MM.1S (cell line): ENCODE measurements around the gene KIF16B.

Experiments used
- EZH2phosphoT487 ChIP-seq: fragments of 300-600 bp; sonication (generic); IDR thresholded peaks from 2 replicates; pipeline ENCODE4 v1.6.1; 2018; ENCODE audit warnings: antibody characterized with exemption, low read length
- TF ChIP-seq, protein P1 (sequence below): fragments of 300-600 bp; sonication (generic); IDR thresholded peaks from 2 replicates; pipeline ENCODE4 v1.5.1; 2016; ENCODE audit warnings: antibody characterized with exemption, low read length, mixed read lengths

DNA sequence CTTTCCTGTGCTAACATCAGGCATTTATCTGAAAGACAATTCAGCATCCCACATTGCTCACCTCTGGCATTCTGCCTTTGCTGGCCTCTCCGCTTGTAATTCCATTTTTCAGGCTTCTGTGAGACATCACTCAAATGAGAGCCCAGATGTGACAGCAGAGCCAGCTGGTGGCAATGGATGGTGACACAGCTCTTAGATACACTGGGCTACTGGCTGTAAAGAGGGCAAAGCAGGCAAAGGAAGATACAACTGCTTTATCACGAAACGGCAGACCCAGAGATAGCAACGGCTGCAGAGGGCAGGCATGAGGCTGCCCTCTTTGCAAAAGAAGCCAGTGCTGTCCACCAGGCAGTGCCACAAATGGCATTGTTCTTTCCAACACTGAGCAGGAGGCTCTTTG lies 329.8 kb downstream of the KIF16B start:
- TF ChIP-seq EZH2phosphoT487 = no peak
- TF ChIP-seq, protein P1, sequence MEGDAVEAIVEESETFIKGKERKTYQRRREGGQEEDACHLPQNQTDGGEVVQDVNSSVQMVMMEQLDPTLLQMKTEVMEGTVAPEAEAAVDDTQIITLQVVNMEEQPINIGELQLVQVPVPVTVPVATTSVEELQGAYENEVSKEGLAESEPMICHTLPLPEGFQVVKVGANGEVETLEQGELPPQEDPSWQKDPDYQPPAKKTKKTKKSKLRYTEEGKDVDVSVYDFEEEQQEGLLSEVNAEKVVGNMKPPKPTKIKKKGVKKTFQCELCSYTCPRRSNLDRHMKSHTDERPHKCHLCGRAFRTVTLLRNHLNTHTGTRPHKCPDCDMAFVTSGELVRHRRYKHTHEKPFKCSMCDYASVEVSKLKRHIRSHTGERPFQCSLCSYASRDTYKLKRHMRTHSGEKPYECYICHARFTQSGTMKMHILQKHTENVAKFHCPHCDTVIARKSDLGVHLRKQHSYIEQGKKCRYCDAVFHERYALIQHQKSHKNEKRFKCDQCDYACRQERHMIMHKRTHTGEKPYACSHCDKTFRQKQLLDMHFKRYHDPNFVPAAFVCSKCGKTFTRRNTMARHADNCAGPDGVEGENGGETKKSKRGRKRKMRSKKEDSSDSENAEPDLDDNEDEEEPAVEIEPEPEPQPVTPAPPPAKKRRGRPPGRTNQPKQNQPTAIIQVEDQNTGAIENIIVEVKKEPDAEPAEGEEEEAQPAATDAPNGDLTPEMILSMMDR = no peak
